ENCODE data around the gene ST7. TPM values are rescaled to one million over a fixed set of nuclear protein-coding genes. Genes with fewer than 3 reads are reported as not detected.

The ST7 gene
- total RNA-seq, 1 donor from 2014 or later: 48.6 TPM

- Histone ChIP-seq H3K36me3 (peaks cover 56% of the 10 kb centered on the region), H3K27me3 (no peaks in the 10 kb centered on the region), H3K27ac (no peak overlapping the region), H3K9me3 (no peaks in the 10 kb centered on the region), H3K4me1 (no peaks in the 10 kb centered on the region), H3K4me3 (no peak overlapping the region)
- intact Hi-C loops (cut with DNase I): no loop called here
- DNase-seq: no peak
- no peak for TF ChIP-seq CTCF (IDR thresholded peaks at IDR 0.05)
- ATAC-seq: no peak
These were observed 34.6 kb upstream of the ST7 start for GRCh38 chr7:116918704-116919103.

GRCh38 chr7:116920359-116920758, 32.9 kb upstream of the ST7 start:
- Histone ChIP-seq H3K27ac (no peak overlapping the region), H3K4me3 (no peak overlapping the region), H3K4me1 (no peaks in the 10 kb centered on the region), H3K27me3 (no peaks in the 10 kb centered on the region), H3K9me3 (no peaks in the 10 kb centered on the region), H3K36me3 (peaks cover 46% of the 10 kb centered on the region)
- intact Hi-C loops (cut with DNase I): loop anchor here (10.0 kb wide), 1 partner anchor 204 kb away; no protein-coding TSS in a partner anchor
- DNase-seq (no peak), ATAC-seq (no peak)
- no peak for TF ChIP-seq CTCF (IDR thresholded peaks at IDR 0.05)

GRCh38 chr7:116922545-116922944, 30.8 kb upstream of the ST7 start:
- H3K9me3 ChIP-seq: no peaks in the 10 kb centered on the region
- no peaks in the 10 kb centered on the region for H3K4me1 ChIP-seq
- no peak for ATAC-seq
- peaks cover 24% of the 10 kb centered on the region for H3K36me3 ChIP-seq
- H3K27me3 ChIP-seq: no peaks in the 10 kb centered on the region
- intact Hi-C loops (cut with DNase I): loop anchor here (10.0 kb wide), 1 partner anchor 202 kb away; no protein-coding TSS in a partner anchor
- DNase-seq: no peak
- TF ChIP-seq CTCF (IDR thresholded peaks at IDR 0.05): no peak
- H3K4me3 ChIP-seq: no peak overlapping the region
- no peak overlapping the region for H3K27ac ChIP-seq

- ATAC-seq (no peak), DNase-seq (no peak)
- intact Hi-C loops (cut with DNase I): loop anchor here (10.0 kb wide), 1 partner anchor 200 kb away; no protein-coding TSS in a partner anchor
- H3K27ac ChIP-seq: no peak overlapping the region
- H3K9me3 ChIP-seq: no peaks in the 10 kb centered on the region
- H3K4me3 ChIP-seq: no peak overlapping the region
- no peak for TF ChIP-seq CTCF (IDR thresholded peaks at IDR 0.05)
- no peaks in the 10 kb centered on the region for H3K27me3 ChIP-seq
- peaks cover 4% of the 10 kb centered on the region for H3K36me3 ChIP-seq
- no peaks in the 10 kb centered on the region for H3K4me1 ChIP-seq
These were observed 28.6 kb upstream of the ST7 start for GRCh38 chr7:116924741-116925140.

GRCh38 chr7:116929021-116929420, 24.3 kb upstream of the ST7 start:
- H3K9me3 ChIP-seq: no peaks in the 10 kb centered on the region
- no peak for TF ChIP-seq CTCF (IDR thresholded peaks at IDR 0.05)
- H3K27me3 ChIP-seq: no peaks in the 10 kb centered on the region
- ATAC-seq: no peak
- DNase-seq: no peak
- H3K4me1 ChIP-seq: peaks cover 2% of the 10 kb centered on the region
- H3K27ac ChIP-seq: no peak overlapping the region
- intact Hi-C loops (cut with DNase I): loop anchor here (10.0 kb wide), 1 partner anchor 196 kb away; no protein-coding TSS in a partner anchor
- no peaks in the 10 kb centered on the region for H3K36me3 ChIP-seq
- no peak overlapping the region for H3K4me3 ChIP-seq
